ENCODE results near the gene VPS13D.
"Not testable (repeated sequence)": the region's sequence is repeated elsewhere in the genome, so short reads cannot be mapped to it uniquely, and the experiment has no call there.

VPS13D gene

GRCh38 chr1:12525311-12526181, 295.7 kb downstream of the VPS13D start:
- DNase-seq, result no peak

GRCh38 chr1:12527564-12527963, 297.7 kb downstream of the VPS13D start:
- DNase-seq, result no peak

GRCh38 chr1:12528021-12528852, 298.4 kb downstream of the VPS13D start:
- no peak for DNase-seq

GRCh38 chr1:12529640-12530174, 299.9 kb downstream of the VPS13D start:
- DNase-seq, result no peak

GRCh38 chr1:12530462-12531178, 300.8 kb downstream of the VPS13D start:
- DNase-seq, result no peak

GRCh38 chr1:12531179-12531499, 301.3 kb downstream of the VPS13D start:
- DNase-seq, result no peak

GRCh38 chr1:12532405-12533315, 302.8 kb downstream of the VPS13D start:
- no peak for DNase-seq

GRCh38 chr1:12536023-12536639, 306.3 kb downstream of the VPS13D start:
- no peak for DNase-seq

GRCh38 chr1:12537294-12537693, 307.5 kb downstream of the VPS13D start:
- DNase-seq, result no peak

GRCh38 chr1:12537906-12538461, 308.2 kb downstream of the VPS13D start:
- DNase-seq, result no peak

GRCh38 chr1:12538536-12538935, 308.7 kb downstream of the VPS13D start:
- DNase-seq, result not testable (repeated sequence)

GRCh38 chr1:12539320-12539704, 309.5 kb downstream of the VPS13D start:
- DNase-seq, result no peak

- no peak for DNase-seq
Observed at GRCh38 chr1:12539705-12540579, 310.1 kb downstream of the VPS13D start.

- no peak for DNase-seq
Observed at GRCh38 chr1:12540580-12541273, 310.9 kb downstream of the VPS13D start.

GRCh38 chr1:12541274-12542137, 311.7 kb downstream of the VPS13D start:
- DNase-seq, result no peak

- DNase-seq, result no peak
Observed at GRCh38 chr1:12542138-12542465, 312.3 kb downstream of the VPS13D start.

- no peak for DNase-seq
Observed at GRCh38 chr1:12542616-12543592, 313.1 kb downstream of the VPS13D start.
